ENCODE data around the gene TMC2. TPM values are rescaled to one million over a fixed set of nuclear protein-coding genes. Genes with fewer than 3 reads are reported as not detected.

Gene TMC2
- total and polyA plus RNA-seq, 2 of the 8 experiments (the other 6 are each of a cell fraction or from before 2014, with no cell fraction given) = not detected

- Histone ChIP-seq H3K14ac (ENCODE audit: insufficient read length) (no peak overlapping the region), H2AK5ac (ENCODE audit: low read depth, low read length) (no peak overlapping the region), H3K27me3 (replicated peaks in 1 of 4; ENCODE audit: control insufficient read depth in 3 of 4, extremely low read depth in 1 of 4, insufficient read depth in 3 of 4, low read length in 3 of 4) (peaks cover 30 to 44% (median 41%) of the 10 kb centered on the region in 4 experiments), H3K23ac (ENCODE audit: insufficient read length) (no peak overlapping the region), H3K27ac (ENCODE audit: low read depth, low read length) (no peak overlapping the region), H4K91ac (replicated peaks; ENCODE audit: insufficient read length, low read length) (no peak overlapping the region), H3K23me2 (ENCODE audit: low read depth, low read length) (no peaks in the 10 kb centered on the region; the same call in 1 of the 2 replicates), H4K20me1 (replicated peaks in 1 of 2; ENCODE audit: control insufficient read depth in 1 of 2, insufficient read depth in 2 of 2, low read length in 2 of 2) (no peaks in the 10 kb centered on the region), H3K4me1 (replicated peaks in 1 of 4; ENCODE audit: control insufficient read depth in 3 of 4, insufficient read depth in 4 of 4, low read length in 3 of 4) (peaks cover 3 to 15% (median 6%) of the 10 kb centered on the region in 4 experiments), H4K5ac (ENCODE audit: insufficient read length, low read depth, low read length) (no peak overlapping the region), H3K4ac (replicated peaks; ENCODE audit: insufficient read length, low read depth, low read length) (no peak overlapping the region), H4K8ac (ENCODE audit: extremely low read depth, insufficient read depth, low read length) (no peak overlapping the region), H3K4me3 (ENCODE audit: extremely low read depth in 1 of 4, insufficient read depth in 2 of 4, low read depth in 3 of 4, low read length in 4 of 4) (peak overlapping the region in 1 of 4 experiments; percentile 50; a peak in 1 of 8 replicates), H3K18ac (ENCODE audit: extremely low read depth, low read length) (no peak overlapping the region), H3K79me2 (ENCODE audit: control insufficient read depth in 1 of 2, insufficient read depth in 2 of 2, low read length in 2 of 2) (no peaks in the 10 kb centered on the region), H3K56ac (replicated peaks; ENCODE audit: insufficient read length, low read depth, low read length) (no peak overlapping the region), H3K79me1 (ENCODE audit: low read depth, low read length) (no peaks in the 10 kb centered on the region), H3K4me2 (ENCODE audit: insufficient read depth in 1 of 2, low read depth in 2 of 2, low read length in 2 of 2) (peak overlapping the region; percentile 37 to 49; a peak in 2 of 4 replicates), H2BK15ac (ENCODE audit: low read length) (no peak overlapping the region), H2AFZ (ENCODE audit: low read length) (no peak overlapping the region), H2BK20ac (ENCODE audit: low read length) (no peak overlapping the region), H2BK5ac (ENCODE audit: low read depth, low read length) (no peak overlapping the region), H3K9me3 (ENCODE audit: insufficient read depth in 2 of 2, low read depth in 1 of 2, low read length in 1 of 2) (no peaks in the 10 kb centered on the region), H3K36me3 (ENCODE audit: control insufficient read depth in 2 of 4, insufficient read depth in 4 of 4, low read length in 3 of 4) (no peaks in the 10 kb centered on the region), H3K9ac (replicated peaks in 1 of 4; ENCODE audit: extremely low read depth in 1 of 4, low read depth in 3 of 4, low read length in 3 of 4) (no peak overlapping the region), H2BK12ac (ENCODE audit: low read depth, low read length) (no peak overlapping the region), H2BK120ac (replicated peaks; ENCODE audit: low read depth, low read length) (no peak overlapping the region)
- WGBS, 2 experiments (ENCODE audit: extremely low coverage in 1 of 2, insufficient coverage in 1 of 2, insufficient read length in 1 of 2, insufficient replicate concordance in 2 of 2, low coverage in 1 of 2, low lambda C conversion rate in 2 of 2, missing lambda C conversion rate in 1 of 2) = 42% methylated on average over 6 of the region's 6 CpGs; no CpG with 5 or more reads in 1 of the 2 experiments
- DNase-seq (ENCODE audit: low read depth in 1 of 2, low spot score in 2 of 2) = no peak
- FAIRE-seq = no peak
- no peak for TF ChIP-seq SAP30 (IDR thresholded peaks at IDR 0.05; ENCODE audit: insufficient read depth, insufficient replicate concordance, low read length)
- no peak for TF ChIP-seq RFX5 (IDR thresholded peaks at IDR 0.05; ENCODE audit: borderline replicate concordance, low read depth, low read length)
- TF ChIP-seq CTBP2 (IDR thresholded peaks at IDR 0.05; ENCODE audit: borderline replicate concordance, insufficient read depth, insufficient read length, low read length) = no peak
- POLR2A ChIA-PET (ENCODE audit: partially characterized antibody) = interaction anchor here (0.8 to 1.3 kb wide), 3 partner anchors 24 to 56 kb away, joined by 3 read pairs; no protein-coding TSS in a partner anchor
- CTCF ChIA-PET (ENCODE audit: partially characterized antibody) = interaction anchor here (0.9 to 9.2 kb wide), 25 partner anchors 10 to 168 kb away, joined by 3 to 151 read pairs (median 5); partner anchors contain the start of gene NOP56
Observed at GRCh38 chr20:2687514-2687913, 151.1 kb downstream of the TMC2 start.

Measured in H1 (cell line).